OCI-LY7 (cell line): ENCODE results near the gene OGFRL1. TPM values are rescaled to one million over a fixed set of nuclear protein-coding genes. Genes with fewer than 3 reads are reported as not detected.

Source experiments
- BruUV-seq: library from RNA; stranded (reverse); fragments of 400-500 nt; replicated peaks from 2 replicates; lab custom pipeline; 2021; lab: Mats Ljungman, UMichigan
- CTCF ChIA-PET: fragments of 300-600 bp; sonication (Branson Sonifier 250); formaldehyde crosslinking; loops from one replicate; lab custom pipeline; 2022; ENCODE audit warnings: antibody characterized with exemption; ENCODE audit not compliant: unreplicated experiment; lab: Charles Lee
- POLR2A ChIA-PET: fragments of 300-600 bp; sonication (Branson Sonifier 250); formaldehyde crosslinking; loops from one replicate; lab custom pipeline; 2022; ENCODE audit warnings: antibody characterized with exemption; lab: Charles Lee
- DNase-seq: peaks from one replicate; pipeline ENCODE4 v3.0.0-alpha.2; 2015; ENCODE audit warnings: low spot score
- H2AFZ ChIP-seq: fragments of 200-600 bp; sonication (generic), shearing (Covaris generic); 2 replicates; pipeline ENCODE4 v1.6.1; 2014; ENCODE audit warnings: mild to moderate bottlenecking, antibody characterized with exemption, low read length, moderate library complexity
- H3K27ac ChIP-seq: fragments of 200-600 bp; sonication (generic); 2 replicates; pipeline ENCODE4 v1.5.1; 2014; ENCODE audit warnings: mixed run types, low read depth, mild to moderate bottlenecking, moderate library complexity, low read length, inconsistent platforms; ENCODE audit not compliant: poor library complexity, severe bottlenecking
- H3K36me3 ChIP-seq: fragments of 200-600 bp; sonication (generic); 2 replicates; pipeline ENCODE4 v1.6.1; 2014; ENCODE audit warnings: mild to moderate bottlenecking, antibody characterized with exemption, low read length, moderate library complexity, mixed read lengths; ENCODE audit not compliant: insufficient read depth
- H3K4me1 ChIP-seq: fragments of 200-600 bp; sonication (generic); 2 replicates; pipeline ENCODE4 v1.5.1; 2014; ENCODE audit warnings: mild to moderate bottlenecking, low read length; ENCODE audit not compliant: insufficient read depth, poor library complexity, severe bottlenecking
- H3K4me2 ChIP-seq: fragments of 200-600 bp; sonication (generic); 2 replicates; pipeline ENCODE4 v1.6.1; 2014; ENCODE audit warnings: mild to moderate bottlenecking, low read length
- H3K4me3 ChIP-seq: fragments of 200-600 bp; sonication (generic); 2 replicates; pipeline ENCODE4 v1.5.1; 2014; ENCODE audit warnings: mild to moderate bottlenecking, low read depth, low read length; ENCODE audit not compliant: poor library complexity, severe bottlenecking
- H3K79me2 ChIP-seq: fragments of 200-600 bp; sonication (generic); 2 replicates; pipeline ENCODE4 v1.6.1; 2016; ENCODE audit warnings: low read depth, mild to moderate bottlenecking, low read length, moderate library complexity, mixed read lengths; ENCODE audit not compliant: insufficient read depth
- H3K9me2 ChIP-seq: fragments of 200-600 bp; sonication (generic); 2 replicates; pipeline ENCODE4 v1.6.1; 2016; ENCODE audit warnings: mild to moderate bottlenecking, low read length, mixed read lengths; ENCODE audit not compliant: insufficient read depth
- H3K9me3 ChIP-seq: fragments of 200-600 bp; sonication (generic); 2 replicates; pipeline ENCODE4 v1.6.1; 2014; ENCODE audit warnings: mild to moderate bottlenecking, mixed run types, low read length, mixed read lengths
- H4K20me1 ChIP-seq: fragments of 200-600 bp; sonication (generic); 2 replicates; pipeline ENCODE4 v1.6.1; 2014; ENCODE audit warnings: mild to moderate bottlenecking, antibody characterized with exemption, low read length, moderate library complexity, mixed read lengths; ENCODE audit not compliant: insufficient read depth
- CTCF ChIP-seq: fragments of 200-600 bp; sonication (generic); conservative IDR thresholded peaks from 2 replicates; pipeline ENCODE4 v1.5.1; 2014; ENCODE audit warnings: mild to moderate bottlenecking, antibody characterized with exemption, low read length, moderate library complexity, mixed read lengths
- EZH2phosphoT487 ChIP-seq: fragments of 200-600 bp; sonication (generic); IDR thresholded peaks from 2 replicates; pipeline ENCODE4 v1.6.1; 2018; ENCODE audit warnings: low read depth, borderline replicate concordance, mild to moderate bottlenecking, mixed run types, antibody characterized with exemption, low read length, moderate library complexity, mixed read lengths
- intact Hi-C: fragments of 100-400 bp; cut with micrococcal nuclease; formaldehyde crosslinking; loops from one replicate; pipeline ENCODE4 v1.10.0; 2022; ENCODE audit not compliant: unreplicated experiment
- total RNA-seq, 2 experiments: library from RNA; depleted of rRNA in 1 of 2; stranded (reverse); fragments of >200 nt in 1 of 2; shearing (Covaris generic) in 1 of 2; gene quantifications; 2 replicates each; pipeline ENCODE4 v1.2.3, GENCODE V29; 2014 to 2022

The OGFRL1 gene
- total RNA-seq, 2 experiments from 2014 or later = 32.9 to 33.5 TPM

GRCh38 chr6:71245265-71246049 is 43.2 kb upstream of the OGFRL1 start:
- Histone ChIP-seq H3K4me3 (no peak overlapping the region), H3K4me1 (peaks cover 29% of the 10 kb centered on the region), H3K4me2 (no peak overlapping the region), H3K9me2 (no peaks in the 10 kb centered on the region), H4K20me1 (no peaks in the 10 kb centered on the region), H3K36me3 (no peaks in the 10 kb centered on the region; the same call in 1 of the 2 replicates), H3K9me3 (no peaks in the 10 kb centered on the region), H3K79me2 (no peaks in the 10 kb centered on the region), H2AFZ (no peak overlapping the region), H3K27ac (no peak overlapping the region)
- BruUV-seq = no TSS peak
- ChIA-PET POLR2A (interaction anchor here (0.6 to 0.7 kb wide), 2 partner anchors 14 to 220 kb away, joined by 3 read pairs; no protein-coding TSS in a partner anchor), CTCF (no interaction called here)
- intact Hi-C loops = no loop called here
- no peak for DNase-seq
- TF ChIP-seq EZH2phosphoT487 (no peak), CTCF (no peak)

- POLR2A ChIA-PET = interaction anchor here (0.7 kb wide), 2 partner anchors 13 to 42 kb away, joined by 3 to 4 read pairs; no protein-coding TSS in a partner anchor
- H2AFZ ChIP-seq = no peak overlapping the region
Measured at GRCh38 chr6:71246596-71246995, 42.0 kb upstream of the OGFRL1 start.

More at GRCh38 chr6:71246596-71246995, 42.0 kb upstream of the OGFRL1 start:
- Histone ChIP-seq H3K36me3 (no peaks in the 10 kb centered on the region; the same call in 1 of the 2 replicates), H3K4me2 (no peak overlapping the region), H3K27ac (no peak overlapping the region), H3K4me1 (peaks cover 40% of the 10 kb centered on the region), H3K4me3 (no peak overlapping the region), H3K9me2 (no peaks in the 10 kb centered on the region), H4K20me1 (no peaks in the 10 kb centered on the region), H3K79me2 (no peaks in the 10 kb centered on the region), H3K9me3 (no peaks in the 10 kb centered on the region)
- BruUV-seq = no TSS peak
- TF ChIP-seq EZH2phosphoT487 (no peak), CTCF (no peak)
- intact Hi-C loops = no loop called here
- no peak for DNase-seq
- CTCF ChIA-PET = no interaction called here
